KMS-11 (cell line): ENCODE measurements around the gene ST14.

Experiments
- H2AFZ ChIP-seq: fragments of 200-600 bp; sonication (generic); 2 replicates; pipeline ENCODE4 v1.6.1; 2016; ENCODE audit warnings: antibody characterized with exemption, mixed run types, low read depth
- H3K27ac ChIP-seq: fragments of 200-600 bp; sonication (generic); 2 replicates; pipeline ENCODE4 v1.6.1; 2016; ENCODE audit warnings: mild to moderate bottlenecking, mixed run types
- H3K27me3 ChIP-seq: fragments of 200-600 bp; sonication (generic); 2 replicates; pipeline ENCODE4 v1.6.1; 2017; ENCODE audit warnings: mild to moderate bottlenecking, low read depth, mixed run types, moderate library complexity; ENCODE audit not compliant: insufficient read depth
- H3K36me3 ChIP-seq: fragments of 200-600 bp; sonication (generic); 2 replicates; pipeline ENCODE4 v1.6.1; 2017; ENCODE audit warnings: mild to moderate bottlenecking, mixed run types; ENCODE audit not compliant: insufficient read depth
- H3K4me1 ChIP-seq: fragments of 200-600 bp; sonication (generic); 2 replicates; pipeline ENCODE4 v1.6.1; 2016; ENCODE audit warnings: mild to moderate bottlenecking, low read depth, mixed run types; ENCODE audit not compliant: poor library complexity, severe bottlenecking
- H3K4me2 ChIP-seq: fragments of 200-600 bp; sonication (generic); 2 replicates; pipeline ENCODE4 v1.7.0; 2016; ENCODE audit warnings: mild to moderate bottlenecking, mixed run types
- H3K4me3 ChIP-seq: fragments of 200-600 bp; sonication (generic); IDR thresholded peaks from 2 replicates; pipeline ENCODE4 v1.6.1; 2017; ENCODE audit warnings: low read depth, low read length, mixed read lengths; ENCODE audit not compliant: insufficient read depth
- H3K79me2 ChIP-seq: fragments of 200-600 bp; sonication (generic); 2 replicates; pipeline ENCODE4 v1.6.1; 2016; ENCODE audit warnings: low read depth, mixed run types; ENCODE audit not compliant: insufficient read depth
- H3K9ac ChIP-seq: fragments of 200-600 bp; sonication (generic); 2 replicates; pipeline ENCODE4 v1.6.1; 2016; ENCODE audit warnings: mild to moderate bottlenecking, mixed run types
- H4K20me1 ChIP-seq: fragments of 200-600 bp; sonication (generic); 2 replicates; pipeline ENCODE4 v1.6.1; 2016; ENCODE audit warnings: mild to moderate bottlenecking, mixed run types; ENCODE audit not compliant: insufficient read depth
- TF ChIP-seq, protein P1 (sequence below): fragments of 200-600 bp; sonication (generic); conservative IDR thresholded peaks from 2 replicates; pipeline ENCODE4 v1.6.1; 2017; ENCODE audit warnings: low read depth, mild to moderate bottlenecking, antibody characterized with exemption, low read length, moderate library complexity, mixed read lengths

ST14 gene

DNA sequence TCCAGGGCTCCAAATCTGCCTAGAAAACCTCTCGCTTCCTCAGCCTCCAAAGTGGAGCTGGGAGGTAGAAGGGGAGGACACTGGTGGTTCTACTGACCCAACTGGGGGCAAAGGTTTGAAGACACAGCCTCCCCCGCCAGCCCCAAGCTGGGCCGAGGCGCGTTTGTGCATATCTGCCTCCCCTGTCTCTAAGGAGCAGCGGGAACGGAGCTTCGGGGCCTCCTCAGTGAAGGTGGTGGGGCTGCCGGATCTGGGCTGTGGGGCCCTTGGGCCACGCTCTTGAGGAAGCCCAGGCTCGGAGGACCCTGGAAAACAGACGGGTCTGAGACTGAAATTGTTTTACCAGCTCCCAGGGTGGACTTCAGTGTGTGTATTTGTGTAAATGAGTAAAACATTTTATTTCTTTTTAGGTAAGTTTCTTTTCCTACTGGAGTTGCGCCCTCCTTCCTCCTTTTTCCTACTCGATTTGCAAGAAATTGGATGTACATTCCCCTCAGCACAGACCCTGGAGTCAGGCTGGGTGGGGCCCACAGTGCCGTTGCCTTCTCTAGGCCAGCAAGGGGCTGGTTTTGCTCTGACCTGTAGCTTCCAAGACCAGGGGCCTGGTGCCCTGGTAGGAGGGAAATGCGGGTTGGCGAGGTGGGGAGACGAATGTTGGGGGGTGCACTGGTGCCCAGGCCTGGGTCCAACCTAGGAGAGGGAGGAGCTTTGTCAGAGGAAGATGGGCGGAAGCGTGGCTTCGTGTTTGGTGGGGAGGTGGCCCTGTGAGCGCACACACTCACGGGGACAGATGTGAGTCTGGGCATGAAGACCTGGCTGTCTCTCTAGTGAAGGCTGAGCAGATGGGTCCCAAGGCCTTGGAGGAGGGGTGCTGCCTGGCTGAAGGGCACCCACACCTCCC is 50.6 kb downstream of the ST14 start:
- Histone ChIP-seq H3K9ac (no peak overlapping the region), H2AFZ (no peak overlapping the region), H3K27ac (no peak overlapping the region), H4K20me1 (no peaks in the 10 kb centered on the region), H3K79me2 (no peaks in the 10 kb centered on the region), H3K4me1 (peaks cover 4% of the 10 kb centered on the region), H3K27me3 (no peaks in the 10 kb centered on the region), H3K4me2 (no peak overlapping the region), H3K4me3 (no peak overlapping the region), H3K36me3 (no peaks in the 10 kb centered on the region)
- TF ChIP-seq, protein P1, sequence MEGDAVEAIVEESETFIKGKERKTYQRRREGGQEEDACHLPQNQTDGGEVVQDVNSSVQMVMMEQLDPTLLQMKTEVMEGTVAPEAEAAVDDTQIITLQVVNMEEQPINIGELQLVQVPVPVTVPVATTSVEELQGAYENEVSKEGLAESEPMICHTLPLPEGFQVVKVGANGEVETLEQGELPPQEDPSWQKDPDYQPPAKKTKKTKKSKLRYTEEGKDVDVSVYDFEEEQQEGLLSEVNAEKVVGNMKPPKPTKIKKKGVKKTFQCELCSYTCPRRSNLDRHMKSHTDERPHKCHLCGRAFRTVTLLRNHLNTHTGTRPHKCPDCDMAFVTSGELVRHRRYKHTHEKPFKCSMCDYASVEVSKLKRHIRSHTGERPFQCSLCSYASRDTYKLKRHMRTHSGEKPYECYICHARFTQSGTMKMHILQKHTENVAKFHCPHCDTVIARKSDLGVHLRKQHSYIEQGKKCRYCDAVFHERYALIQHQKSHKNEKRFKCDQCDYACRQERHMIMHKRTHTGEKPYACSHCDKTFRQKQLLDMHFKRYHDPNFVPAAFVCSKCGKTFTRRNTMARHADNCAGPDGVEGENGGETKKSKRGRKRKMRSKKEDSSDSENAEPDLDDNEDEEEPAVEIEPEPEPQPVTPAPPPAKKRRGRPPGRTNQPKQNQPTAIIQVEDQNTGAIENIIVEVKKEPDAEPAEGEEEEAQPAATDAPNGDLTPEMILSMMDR, result no peak

DNA sequence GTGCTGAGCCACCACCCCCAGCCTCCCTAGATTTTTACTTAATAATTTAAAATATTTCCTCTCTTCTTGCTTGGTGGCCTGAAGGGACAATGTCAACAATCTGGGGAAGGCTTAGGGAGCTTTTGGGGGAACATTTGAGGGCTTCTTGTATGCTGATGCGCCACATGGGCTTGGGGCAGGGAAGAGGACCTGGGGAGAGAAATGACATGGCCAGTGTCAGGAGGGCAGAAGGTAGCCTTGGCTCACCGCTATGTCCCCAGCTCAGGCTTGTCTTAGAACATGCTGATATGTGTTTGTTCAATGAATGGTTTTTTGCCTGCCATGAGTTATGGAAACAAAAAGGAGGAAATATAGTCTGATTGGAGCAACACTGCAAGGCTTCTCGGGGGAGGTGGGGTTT is 51.6 kb downstream of the ST14 start:
- peaks cover 4% of the 10 kb centered on the region for H3K4me1 ChIP-seq
- no peaks in the 10 kb centered on the region for H4K20me1 ChIP-seq
- H3K4me2 ChIP-seq, result no peak overlapping the region
- H3K79me2 ChIP-seq, result no peaks in the 10 kb centered on the region
- H2AFZ ChIP-seq, result no peak overlapping the region
- H3K36me3 ChIP-seq, result no peaks in the 10 kb centered on the region
- H3K27me3 ChIP-seq, result no peaks in the 10 kb centered on the region
- TF ChIP-seq, protein P1, result no peak
- H3K9ac ChIP-seq, result no peak overlapping the region
- no peak overlapping the region for H3K27ac ChIP-seq
- no peak overlapping the region for H3K4me3 ChIP-seq

GRCh38 chr11:130211781-130212401 is 52.3 kb downstream of the ST14 start:
- Histone ChIP-seq H2AFZ (no peak overlapping the region), H3K27me3 (no peaks in the 10 kb centered on the region), H3K9ac (no peak overlapping the region), H3K4me2 (no peak overlapping the region), H3K27ac (no peak overlapping the region), H3K79me2 (no peaks in the 10 kb centered on the region), H3K4me1 (peaks cover 4% of the 10 kb centered on the region), H3K36me3 (no peaks in the 10 kb centered on the region), H3K4me3 (no peak overlapping the region), H4K20me1 (no peaks in the 10 kb centered on the region)
- TF ChIP-seq, protein P1, result no peak

GRCh38 chr11:130212431-130212961 is 52.9 kb downstream of the ST14 start:
- Histone ChIP-seq H3K27ac (no peak overlapping the region), H3K36me3 (no peaks in the 10 kb centered on the region), H3K4me1 (peaks cover 4% of the 10 kb centered on the region), H4K20me1 (no peaks in the 10 kb centered on the region), H3K4me3 (no peak overlapping the region), H3K27me3 (no peaks in the 10 kb centered on the region), H3K79me2 (no peaks in the 10 kb centered on the region), H3K9ac (no peak overlapping the region), H3K4me2 (no peak overlapping the region), H2AFZ (no peak overlapping the region)
- TF ChIP-seq, protein P1, result no peak
